PC-3 (cell line): ENCODE results near the gene OR2Y1. TPM values are rescaled to one million over a fixed set of nuclear protein-coding genes. Genes with fewer than 3 reads are reported as not detected.

ENCODE experiments used
- ATAC-seq: fragments of 200-7000 bp; cut with Tn5 transposase; 2 replicates; pipeline ENCODE4 v1.9.1; 2020; ENCODE audit warnings: mild to moderate bottlenecking, moderate library complexity
- BruUV-seq: library from RNA; stranded (reverse); fragments of 400-500 nt; replicated peaks from 2 replicates; lab custom pipeline; 2021; lab: Mats Ljungman, UMichigan
- CTCF ChIA-PET: fragments of 300-600 bp; sonication (Branson Sonifier 250); formaldehyde crosslinking; loops from one replicate; lab custom pipeline; 2022; ENCODE audit warnings: antibody characterized with exemption; lab: Charles Lee
- POLR2A ChIA-PET: fragments of 300-600 bp; sonication (Branson Sonifier 250); formaldehyde crosslinking; loops from one replicate; lab custom pipeline; 2022; ENCODE audit warnings: antibody characterized with exemption; ENCODE audit not compliant: unreplicated experiment; lab: Charles Lee
- DNase-seq: peaks from one replicate; pipeline ENCODE4 v3.0.0-alpha.2; 2015
- H2AFZ ChIP-seq: fragments of 300-600 bp; sonication (generic); 2 replicates; pipeline ENCODE4 v1.6.0; 2016; ENCODE audit warnings: antibody characterized with exemption, low read length
- H3F3A ChIP-seq: fragments of 300-600 bp; sonication (generic); one replicate; pipeline ENCODE4 v1.6.0; 2017; ENCODE audit warnings: antibody characterized with exemption, low read length, control low read depth, mild to moderate bottlenecking; ENCODE audit not compliant: unreplicated experiment
- H3K27ac ChIP-seq: fragments of 300-600 bp; sonication (generic); 2 replicates; pipeline ENCODE4 v1.5.1; 2016; ENCODE audit warnings: mild to moderate bottlenecking, low read length
- H3K27me3 ChIP-seq: fragments of 300-600 bp; sonication (generic); 2 replicates; pipeline ENCODE4 v1.6.1; 2016; ENCODE audit warnings: low read length, mixed read lengths
- H3K36me3 ChIP-seq: fragments of 300-600 bp; sonication (generic); 2 replicates; pipeline ENCODE4 v1.6.1; 2016; ENCODE audit warnings: low read depth, mixed run types, low read length, mixed read lengths
- H3K4me1 ChIP-seq: fragments of 300-600 bp; sonication (generic); 2 replicates; pipeline ENCODE4 v1.5.1; 2016; ENCODE audit warnings: low read length; ENCODE audit not compliant: insufficient read depth
- H3K4me2 ChIP-seq: fragments of 300-600 bp; sonication (generic); 2 replicates; pipeline ENCODE4 v1.6.0; 2016; ENCODE audit warnings: low read length
- H3K4me3 ChIP-seq: fragments of 300-600 bp; sonication (generic); 2 replicates; pipeline ENCODE4 v1.5.1; 2016; ENCODE audit warnings: mild to moderate bottlenecking, low read length, mixed read lengths
- H3K79me2 ChIP-seq: fragments of 300-600 bp; sonication (generic); 2 replicates; pipeline ENCODE4 v1.6.1; 2017; ENCODE audit warnings: low read length, mixed read lengths
- H3K9ac ChIP-seq: fragments of 300-600 bp; sonication (generic); 2 replicates; pipeline ENCODE4 v1.6.0; 2016; ENCODE audit warnings: mild to moderate bottlenecking, low read length
- H3K9me2 ChIP-seq: fragments of 300-600 bp; sonication (generic); replicated peaks from 2 replicates; pipeline ENCODE4 v1.6.1; 2016; ENCODE audit warnings: mixed run types, low read length, mixed read lengths
- H3K9me3 ChIP-seq: fragments of 300-600 bp; sonication (generic); 2 replicates; pipeline ENCODE4 v1.6.1; 2016; ENCODE audit warnings: low read length, mixed read lengths
- H4K20me1 ChIP-seq: fragments of 300-600 bp; sonication (generic); 2 replicates; pipeline ENCODE4 v1.6.1; 2016; ENCODE audit warnings: low read length, mixed read lengths
- EZH2 ChIP-seq: fragments of 300-600 bp; sonication (generic); IDR thresholded peaks from one replicate; pipeline ENCODE4 v1.6.1; 2017; ENCODE audit warnings: antibody characterized with exemption, mild to moderate bottlenecking, low read length; ENCODE audit not compliant: unreplicated experiment
- EZH2phosphoT487 ChIP-seq: fragments of 300-600 bp; sonication (generic); IDR thresholded peaks from 2 replicates; pipeline ENCODE4 v1.6.1; 2018; ENCODE audit warnings: mild to moderate bottlenecking, antibody characterized with exemption, low read length, borderline replicate concordance
- intact Hi-C: fragments of 100-400 bp; cut with micrococcal nuclease; formaldehyde crosslinking; loops from 2 replicates; pipeline ENCODE4 v1.9.0; 2023
- total RNA-seq: library from RNA; depleted of rRNA; stranded (reverse); fragments of >200 nt; gene quantifications from 2 replicates; pipeline ENCODE4 v1.2.3, GENCODE V29; 2014
- TF ChIP-seq, protein P1 (sequence below): fragments of 300-600 bp; sonication (generic); conservative IDR thresholded peaks from 2 replicates; pipeline ENCODE4 v1.5.1; 2017; ENCODE audit warnings: antibody characterized with exemption, low read depth, mild to moderate bottlenecking, low read length

OR2Y1 gene
- total RNA-seq, 1 experiment from 2014 or later: not detected

GRCh38 chr5:180723936-180724335, 15.9 kb downstream of the OR2Y1 start:
- no peak overlapping the region for H3K27ac ChIP-seq
- H4K20me1 ChIP-seq: no peaks in the 10 kb centered on the region
- TF ChIP-seq, protein P1, sequence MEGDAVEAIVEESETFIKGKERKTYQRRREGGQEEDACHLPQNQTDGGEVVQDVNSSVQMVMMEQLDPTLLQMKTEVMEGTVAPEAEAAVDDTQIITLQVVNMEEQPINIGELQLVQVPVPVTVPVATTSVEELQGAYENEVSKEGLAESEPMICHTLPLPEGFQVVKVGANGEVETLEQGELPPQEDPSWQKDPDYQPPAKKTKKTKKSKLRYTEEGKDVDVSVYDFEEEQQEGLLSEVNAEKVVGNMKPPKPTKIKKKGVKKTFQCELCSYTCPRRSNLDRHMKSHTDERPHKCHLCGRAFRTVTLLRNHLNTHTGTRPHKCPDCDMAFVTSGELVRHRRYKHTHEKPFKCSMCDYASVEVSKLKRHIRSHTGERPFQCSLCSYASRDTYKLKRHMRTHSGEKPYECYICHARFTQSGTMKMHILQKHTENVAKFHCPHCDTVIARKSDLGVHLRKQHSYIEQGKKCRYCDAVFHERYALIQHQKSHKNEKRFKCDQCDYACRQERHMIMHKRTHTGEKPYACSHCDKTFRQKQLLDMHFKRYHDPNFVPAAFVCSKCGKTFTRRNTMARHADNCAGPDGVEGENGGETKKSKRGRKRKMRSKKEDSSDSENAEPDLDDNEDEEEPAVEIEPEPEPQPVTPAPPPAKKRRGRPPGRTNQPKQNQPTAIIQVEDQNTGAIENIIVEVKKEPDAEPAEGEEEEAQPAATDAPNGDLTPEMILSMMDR: no peak
- TF ChIP-seq EZH2: no peak
- no peak for TF ChIP-seq EZH2phosphoT487
- no peaks in the 10 kb centered on the region for H3K79me2 ChIP-seq
- H2AFZ ChIP-seq: no peak overlapping the region
- DNase-seq (no peak), ATAC-seq (no peak)
- no peaks in the 10 kb centered on the region for H3K9me3 ChIP-seq
- no peak overlapping the region for H3K4me3 ChIP-seq
- H3K9ac ChIP-seq: no peak overlapping the region
- H3K36me3 ChIP-seq: no peaks in the 10 kb centered on the region
- intact Hi-C loops: no loop called here
- H3F3A ChIP-seq: no peaks in the 10 kb centered on the region
- H3K9me2 ChIP-seq: no peaks in the 10 kb centered on the region
- no peak overlapping the region for H3K4me2 ChIP-seq
- BruUV-seq: no TSS peak
- peaks cover 77% of the 10 kb centered on the region for H3K27me3 ChIP-seq
- POLR2A ChIA-PET: no interaction called here
- no peaks in the 10 kb centered on the region for H3K4me1 ChIP-seq
- CTCF ChIA-PET: no interaction called here

GRCh38 chr5:180720486-180720885, 19.4 kb downstream of the OR2Y1 start:
- Histone ChIP-seq H3K27ac (no peak overlapping the region), H3K4me1 (no peaks in the 10 kb centered on the region), H3K9me2 (no peaks in the 10 kb centered on the region), H3K9ac (no peak overlapping the region), H3F3A (no peaks in the 10 kb centered on the region), H3K4me3 (no peak overlapping the region), H3K9me3 (no peaks in the 10 kb centered on the region), H3K79me2 (no peaks in the 10 kb centered on the region), H3K36me3 (no peaks in the 10 kb centered on the region), H3K27me3 (peaks cover 78% of the 10 kb centered on the region), H2AFZ (no peak overlapping the region), H4K20me1 (no peaks in the 10 kb centered on the region), H3K4me2 (no peak overlapping the region)
- TF ChIP-seq, protein P1: no peak
- no peak for TF ChIP-seq EZH2
- TF ChIP-seq EZH2phosphoT487: no peak
- intact Hi-C loops: no loop called here
- BruUV-seq: no TSS peak
- DNase-seq (no peak), ATAC-seq (no peak)
- ChIA-PET POLR2A (no interaction called here), CTCF (no interaction called here)

GRCh38 chr5:180719781-180720180, 20.1 kb downstream of the OR2Y1 start:
- intact Hi-C loops: no loop called here
- DNase-seq: no peak
- Histone ChIP-seq H3K27ac (no peak overlapping the region), H3K9me3 (no peaks in the 10 kb centered on the region), H3F3A (no peaks in the 10 kb centered on the region), H2AFZ (no peak overlapping the region), H4K20me1 (no peaks in the 10 kb centered on the region), H3K36me3 (no peaks in the 10 kb centered on the region), H3K9ac (no peak overlapping the region), H3K4me2 (no peak overlapping the region), H3K9me2 (no peaks in the 10 kb centered on the region), H3K27me3 (peaks cover 78% of the 10 kb centered on the region), H3K4me1 (no peaks in the 10 kb centered on the region), H3K79me2 (no peaks in the 10 kb centered on the region), H3K4me3 (no peak overlapping the region)
- no TSS peak for BruUV-seq
- TF ChIP-seq EZH2phosphoT487 (no peak), EZH2 (no peak)
- TF ChIP-seq, protein P1: no peak
- ChIA-PET POLR2A (interaction anchor here (0.7 kb wide), 1 partner anchor 603 kb away, joined by 5 read pairs; no protein-coding TSS in a partner anchor), CTCF (no interaction called here)
- ATAC-seq: no peak
